Thyroid gland (tissue), 4 donors: ENCODE measurements around the gene GLI3. TPM values are rescaled to one million over a fixed set of nuclear protein-coding genes. Genes with fewer than 3 reads are reported as not detected.

Experiments
- DNase-seq, 2 donors: peaks; one replicate each; pipeline ENCODE4 v3.0.0-alpha.2; 2019
- H3K27ac ChIP-seq, 3 donors: fragments of 200-600 bp; sonication (generic); 1 replicate in 2 of 3; 2 replicates in 1 of 3; pipeline ENCODE4 v1.5.1; 2016 to 2019; ENCODE audit warnings: mild to moderate bottlenecking in 1 of 3, moderate library complexity in 1 of 3
- H3K27me3 ChIP-seq: fragments of 200-600 bp; sonication (generic); one replicate; pipeline ENCODE4 v1.5.1; 2019
- H3K36me3 ChIP-seq, 2 donors: fragments of 200-600 bp; sonication (generic); one replicate each; pipeline ENCODE4 v1.5.1; 2016 to 2019
- H3K4me1 ChIP-seq, 2 donors: fragments of 200-600 bp; sonication (generic); one replicate each; pipeline ENCODE4 v1.5.1; 2017 to 2019
- H3K4me3 ChIP-seq, 3 donors: fragments of 200-600 bp; sonication (generic); replicated peaks in 1 of 3; 1 replicate in 2 of 3; 2 replicates in 1 of 3; pipeline ENCODE4 v1.5.1; 2016; ENCODE audit warnings: mild to moderate bottlenecking in 1 of 3
- H3K9me3 ChIP-seq: fragments of 200-600 bp; sonication (generic); one replicate; pipeline ENCODE4 v1.5.1; 2017
- CTCF ChIP-seq, 6 experiments: fragments of 200-600 bp in 3 of 6; fragments of 450-650 bp in 3 of 6; sonication (generic) in 3 of 6; IDR thresholded peaks; one replicate each; pipeline ENCODE4 v1.5.1; 2016 to 2019; ENCODE audit warnings: antibody characterized with exemption in 6 of 6, mild to moderate bottlenecking in 2 of 6, inconsistent platforms in 1 of 6, moderate library complexity in 1 of 6
- POLR2A ChIP-seq, 2 donors: fragments of 450-650 bp; IDR thresholded peaks; one replicate each; pipeline ENCODE4 v1.6.1; 2017; ENCODE audit warnings: antibody characterized with exemption in 2 of 2, mild to moderate bottlenecking in 2 of 2, moderate library complexity in 1 of 2
- WGBS, 2 donors: methylation state at CpG; one replicate each; pipeline ENCODE4 v1.1.5; 2017; 5-methylcytosine and 5-hydroxymethylcytosine counted together
- intact Hi-C: fragments of 100-400 bp; cut with DNase I; formaldehyde crosslinking; loops from one replicate; pipeline ENCODE4 v1.15.1; 2023
- total RNA-seq, 4 donors: library from RNA; depleted of rRNA; stranded (reverse); fragments of >200 nt; gene quantifications; one replicate each; pipeline ENCODE4 v1.2.3, GENCODE V29; 2016

The GLI3 gene
- total RNA-seq, 4 donors from 2014 or later: 10.1 to 15.6 (median 13.6) TPM

- Histone ChIP-seq H3K27ac (peak overlapping the region in 2 of 3 donors; percentile 11 to 39), H3K4me1 (peaks cover 25 to 30% of the 10 kb centered on the region in 2 donors), H3K36me3 (no peaks in the 10 kb centered on the region), H3K9me3 (no peaks in the 10 kb centered on the region), H3K4me3 (no peak overlapping the region), H3K27me3 (no peaks in the 10 kb centered on the region)
- TF ChIP-seq POLR2A (IDR thresholded peaks at IDR 0.05) (no peak), CTCF (IDR thresholded peaks at IDR 0.05) (no peak)
- DNase-seq: peak; percentile 60 to 61
- 59 to 71% methylated on average over 6 of the region's 6 CpGs for WGBS, 2 donors
- intact Hi-C loops: no loop called here
Measured at GRCh38 chr7:42123716-42124115, 113.3 kb downstream of the GLI3 start.

- DNase-seq: no peak
- H3K9me3 ChIP-seq: no peaks in the 10 kb centered on the region
- H3K4me1 ChIP-seq: peaks cover 20 to 27% of the 10 kb centered on the region in 2 donors
- no peaks in the 10 kb centered on the region for H3K36me3 ChIP-seq
- intact Hi-C loops: no loop called here
- H3K27me3 ChIP-seq: no peaks in the 10 kb centered on the region
- H3K27ac ChIP-seq: no peak overlapping the region
- WGBS, 2 donors: 88 to 91% methylated on average over 8 of the region's 8 CpGs
- no peak overlapping the region for H3K4me3 ChIP-seq
- no peak for TF ChIP-seq POLR2A (IDR thresholded peaks at IDR 0.05)
- TF ChIP-seq CTCF (IDR thresholded peaks at IDR 0.05): no peak
Measured at GRCh38 chr7:42120191-42120590, 116.8 kb downstream of the GLI3 start.

- intact Hi-C loops: no loop called here
- Histone ChIP-seq H3K4me1 (peaks cover 7 to 19% of the 10 kb centered on the region in 2 donors), H3K9me3 (no peaks in the 10 kb centered on the region), H3K36me3 (no peaks in the 10 kb centered on the region), H3K27me3 (no peaks in the 10 kb centered on the region), H3K27ac (no peak overlapping the region), H3K4me3 (no peak overlapping the region)
- DNase-seq: no peak
- WGBS, 2 donors: 82 to 93% methylated on average over 4 of the region's 4 CpGs
- TF ChIP-seq POLR2A (IDR thresholded peaks at IDR 0.05): no peak
Measured at GRCh38 chr7:42117201-42117600, 119.8 kb downstream of the GLI3 start.

GRCh38 chr7:42115795-42116194 is 121.2 kb downstream of the GLI3 start:
- TF ChIP-seq POLR2A (IDR thresholded peaks at IDR 0.05) (no peak), CTCF (IDR thresholded peaks at IDR 0.05) (peak in 2 of 6 experiments; percentile 23 to 27)
- H3K4me3 ChIP-seq: no peak overlapping the region
- peak overlapping the region in 1 of 3 donors; percentile 7 for H3K27ac ChIP-seq
- no peaks in the 10 kb centered on the region for H3K27me3 ChIP-seq
- no peaks in the 10 kb centered on the region for H3K9me3 ChIP-seq
- H3K4me1 ChIP-seq: peaks cover 15 to 32% of the 10 kb centered on the region in 2 donors
- 40 to 47% methylated on average over 2 of the region's 2 CpGs for WGBS, 2 donors
- no peaks in the 10 kb centered on the region for H3K36me3 ChIP-seq
- intact Hi-C loops: no loop called here
- DNase-seq: no peak

- H3K27ac ChIP-seq: no peak overlapping the region
- H3K4me3 ChIP-seq: no peak overlapping the region
- H3K36me3 ChIP-seq: no peaks in the 10 kb centered on the region
- H3K27me3 ChIP-seq: no peaks in the 10 kb centered on the region
- intact Hi-C loops: no loop called here
- WGBS, 2 donors: 82 to 89% methylated on average over 5 of the region's 5 CpGs
- TF ChIP-seq POLR2A (IDR thresholded peaks at IDR 0.05): no peak
- no peak for TF ChIP-seq CTCF (IDR thresholded peaks at IDR 0.05)
- no peaks in the 10 kb centered on the region for H3K9me3 ChIP-seq
- DNase-seq: no peak
- H3K4me1 ChIP-seq: peaks cover 16 to 66% of the 10 kb centered on the region in 2 donors
Measured at GRCh38 chr7:42110333-42110732, 126.7 kb downstream of the GLI3 start.
